DOHH2 (cell line): ENCODE measurements around the gene BEST3.
A peak's percentile ranks its signal among the peaks of the same experiment; 100 is the strongest.

Experiments used
- H3F3A ChIP-seq: fragments of 200-600 bp; sonication (generic), shearing (Covaris generic); 2 replicates; pipeline ENCODE4 v1.6.0; 2016; ENCODE audit warnings: antibody characterized with exemption, mild to moderate bottlenecking; ENCODE audit not compliant: control insufficient read depth, insufficient read depth
- H3K27ac ChIP-seq: fragments of 200-600 bp; sonication (generic); 2 replicates; pipeline ENCODE4 v1.5.1; 2014; ENCODE audit warnings: low read depth, mild to moderate bottlenecking, low read length, moderate library complexity
- H3K27me3 ChIP-seq: fragments of 200-600 bp; sonication (generic); 2 replicates; pipeline ENCODE4 v1.6.1; 2014; ENCODE audit warnings: mild to moderate bottlenecking, low read length, mixed read lengths; ENCODE audit not compliant: control insufficient read depth
- H3K36me3 ChIP-seq: fragments of 200-600 bp; sonication (generic); 2 replicates; pipeline ENCODE4 v1.6.1; 2014; ENCODE audit warnings: mild to moderate bottlenecking, low read length, moderate library complexity, mixed read lengths; ENCODE audit not compliant: control insufficient read depth
- H3K4me1 ChIP-seq: fragments of 200-600 bp; sonication (generic); 2 replicates; pipeline ENCODE4 v1.6.1; 2014; ENCODE audit warnings: mild to moderate bottlenecking, low read length, mixed read lengths; ENCODE audit not compliant: control insufficient read depth
- H3K4me2 ChIP-seq: fragments of 200-600 bp; sonication (generic); 2 replicates; pipeline ENCODE4 v1.6.0; 2014; ENCODE audit warnings: mild to moderate bottlenecking, low read length, moderate library complexity
- H3K4me3 ChIP-seq: fragments of 200-600 bp; sonication (generic); 2 replicates; pipeline ENCODE4 v1.5.1; 2014; ENCODE audit warnings: mild to moderate bottlenecking, low read length, mixed read lengths
- H3K79me2 ChIP-seq: fragments of 200-600 bp; sonication (generic); 2 replicates; pipeline ENCODE4 v1.6.1; 2014; ENCODE audit warnings: mild to moderate bottlenecking, low read length, mixed read lengths; ENCODE audit not compliant: control insufficient read depth
- H3K9me2 ChIP-seq: fragments of 200-600 bp; sonication (generic); replicated peaks from 2 replicates; pipeline ENCODE4 v1.6.1; 2014; ENCODE audit warnings: mild to moderate bottlenecking, low read length, mixed read lengths; ENCODE audit not compliant: control insufficient read depth
- H3K9me3 ChIP-seq: fragments of 200-600 bp; sonication (generic); 2 replicates; pipeline ENCODE4 v1.6.1; 2014; ENCODE audit warnings: antibody characterized with exemption, low read length, mixed read lengths; ENCODE audit not compliant: control insufficient read depth, insufficient read depth
- H4K20me1 ChIP-seq: fragments of 200-600 bp; sonication (generic); 2 replicates; pipeline ENCODE4 v1.6.0; 2014; ENCODE audit warnings: low read depth, mild to moderate bottlenecking, antibody characterized with exemption, low read length, moderate library complexity; ENCODE audit not compliant: control insufficient read depth, insufficient read depth
- CTCF ChIP-seq: fragments of 200-600 bp; sonication (generic); IDR thresholded peaks from one replicate; pipeline ENCODE4 v1.5.1; 2014; ENCODE audit warnings: antibody characterized with exemption, mild to moderate bottlenecking, low read depth, low read length; ENCODE audit not compliant: poor library complexity, severe bottlenecking
- EZH2phosphoT487 ChIP-seq: fragments of 200-600 bp; sonication (generic); IDR thresholded peaks from 2 replicates; pipeline ENCODE4 v1.6.1; 2017; ENCODE audit warnings: borderline replicate concordance, mild to moderate bottlenecking, antibody characterized with exemption, low read length, moderate library complexity, mixed read lengths

The BEST3 gene

GRCh38 chr12:69682110-69682755 is 16.9 kb downstream of the BEST3 start:
- Histone ChIP-seq H3K4me2 (no peak overlapping the region), H3K9me2 (no peaks in the 10 kb centered on the region), H3K4me3 (no peak overlapping the region), H3K79me2 (no peaks in the 10 kb centered on the region), H3K9me3 (no peaks in the 10 kb centered on the region), H3K27ac (no peak overlapping the region), H3F3A (no peaks in the 10 kb centered on the region), H3K4me1 (no peaks in the 10 kb centered on the region), H3K27me3 (peaks cover 21% of the 10 kb centered on the region), H3K36me3 (no peaks in the 10 kb centered on the region), H4K20me1 (no peaks in the 10 kb centered on the region)
- TF ChIP-seq EZH2phosphoT487 (no peak), CTCF (no peak)

GRCh38 chr12:69679119-69679518 is 20.0 kb downstream of the BEST3 start:
- no peaks in the 10 kb centered on the region for H3K36me3 ChIP-seq
- H4K20me1 ChIP-seq, result no peaks in the 10 kb centered on the region
- no peak overlapping the region for H3K27ac ChIP-seq
- no peaks in the 10 kb centered on the region for H3K4me1 ChIP-seq
- H3K79me2 ChIP-seq, result no peaks in the 10 kb centered on the region
- no peak overlapping the region for H3K4me3 ChIP-seq
- H3F3A ChIP-seq, result no peaks in the 10 kb centered on the region
- H3K9me3 ChIP-seq, result no peaks in the 10 kb centered on the region
- TF ChIP-seq EZH2phosphoT487 (no peak), CTCF (no peak)
- H3K4me2 ChIP-seq, result no peak overlapping the region
- no peaks in the 10 kb centered on the region for H3K9me2 ChIP-seq
- 0 out of 2 replicates have a peak, but pooled peaks cover 9% of the 10 kb centered on the region for H3K27me3 ChIP-seq

- Histone ChIP-seq H3K4me1 (no peaks in the 10 kb centered on the region), H3K4me3 (no peak overlapping the region), H3K27ac (no peak overlapping the region), H3K36me3 (no peaks in the 10 kb centered on the region), H3K9me2 (no peaks in the 10 kb centered on the region), H4K20me1 (no peaks in the 10 kb centered on the region), H3K27me3 (peaks cover 6% of the 10 kb centered on the region; the same call in 1 of the 2 replicates), H3K9me3 (no peaks in the 10 kb centered on the region), H3K4me2 (no peak overlapping the region), H3K79me2 (no peaks in the 10 kb centered on the region), H3F3A (no peaks in the 10 kb centered on the region)
- TF ChIP-seq CTCF, result peak; percentile 35
- TF ChIP-seq EZH2phosphoT487, result no peak
Observed at GRCh38 chr12:69676257-69677012, 22.7 kb downstream of the BEST3 start.
